H1 (cell line): Measurements from ENCODE around the gene SOAT2. TPM values are rescaled to one million over a fixed set of nuclear protein-coding genes. Genes with fewer than 3 reads are reported as not detected.

ENCODE experiments used
- CTCF ChIA-PET: fragments of 300-600 bp; sonication (Branson Sonifier 250); formaldehyde crosslinking; loops from one replicate; lab custom pipeline; 2021; ENCODE audit not compliant: partially characterized antibody; lab: Charles Lee
- POLR2A ChIA-PET: fragments of 300-600 bp; sonication (Branson Sonifier 250); formaldehyde crosslinking; loops from one replicate; lab custom pipeline; 2021; ENCODE audit warnings: inconsistent platforms; ENCODE audit not compliant: partially characterized antibody; lab: Charles Lee
- DNase-seq, 2 experiments: peaks; one replicate each; pipeline versions ENCODE4 v3.0.0 to v3.0.0-alpha.2; 2010 to 2022; ENCODE audit warnings: low spot score in 2 of 2, low read depth in 1 of 2, mixed read lengths in 1 of 2
- FAIRE-seq: peaks from 2 replicates; lab custom pipeline; 2011; peaks lifted over from hg19 to GRCh38; lab: Jason Lieb, UNC
- H2AFZ ChIP-seq: 2 replicates; pipeline ENCODE4 v1.8.1; 2012; ENCODE audit warnings: low read length, inconsistent platforms
- H2AK5ac ChIP-seq: 2 replicates; pipeline ENCODE4 v1.6.1; 2013; ENCODE audit warnings: low read depth, low read length
- H2BK120ac ChIP-seq: replicated peaks from 2 replicates; pipeline ENCODE3; 2013; ENCODE audit warnings: low read depth, low read length, inconsistent platforms
- H2BK12ac ChIP-seq: 2 replicates; pipeline ENCODE4 v1.6.1; 2013; ENCODE audit warnings: low read depth, low read length
- H2BK15ac ChIP-seq: 2 replicates; pipeline ENCODE4 v1.6.1; 2013; ENCODE audit warnings: low read length
- H2BK20ac ChIP-seq: 2 replicates; pipeline ENCODE4 v1.6.1; 2013; ENCODE audit warnings: low read length
- H2BK5ac ChIP-seq: 2 replicates; pipeline ENCODE4 v1.6.1; 2013; ENCODE audit warnings: low read depth, low read length
- H3K14ac ChIP-seq: 2 replicates; pipeline ENCODE4 v1.6.1; 2013; ENCODE audit warnings: inconsistent platforms; ENCODE audit not compliant: insufficient read length
- H3K18ac ChIP-seq: 2 replicates; pipeline ENCODE4 v1.6.1; 2013; ENCODE audit warnings: low read length; ENCODE audit errors: extremely low read depth
- H3K23ac ChIP-seq: 2 replicates; pipeline ENCODE4 v1.6.1; 2013; ENCODE audit warnings: inconsistent platforms; ENCODE audit not compliant: insufficient read length
- H3K23me2 ChIP-seq: 2 replicates; pipeline ENCODE4 v1.6.1; 2013; ENCODE audit warnings: low read depth, low read length
- H3K27ac ChIP-seq: 2 replicates; pipeline ENCODE4 v1.6.1; 2011; ENCODE audit warnings: low read depth, low read length, inconsistent platforms
- H3K27me3 ChIP-seq, 4 experiments: replicated peaks in 1 of 4; 1 replicate in 1 of 4; 2 replicates in 3 of 4; pipeline versions ENCODE4 v1.6.1 to v1.8.1; 2011 to 2013; ENCODE audit warnings: low read length in 3 of 4, mild to moderate bottlenecking in 3 of 4, inconsistent platforms in 2 of 4, mixed read lengths in 2 of 4, moderate library complexity in 1 of 4; ENCODE audit not compliant: control insufficient read depth in 3 of 4, insufficient read depth in 3 of 4; ENCODE audit errors: extremely low read depth in 1 of 4
- H3K36me3 ChIP-seq, 4 experiments: 2 replicates each; pipeline versions ENCODE4 v1.6.1 to v1.8.1; 2011 to 2013; ENCODE audit warnings: mild to moderate bottlenecking in 4 of 4, low read length in 3 of 4, moderate library complexity in 2 of 4, control low read depth in 1 of 4, inconsistent platforms in 1 of 4; ENCODE audit not compliant: insufficient read depth in 4 of 4, control insufficient read depth in 2 of 4
- H3K4ac ChIP-seq: replicated peaks from 2 replicates; pipeline ENCODE3; 2013; ENCODE audit warnings: low read length, low read depth, mixed read lengths, inconsistent platforms; ENCODE audit not compliant: insufficient read length
- H3K4me1 ChIP-seq, 4 experiments: replicated peaks in 1 of 4; 1 replicate in 1 of 4; 2 replicates in 3 of 4; pipeline versions ENCODE4 v1.6.1 to v1.8.1; 2011 to 2013; ENCODE audit warnings: low read length in 3 of 4, inconsistent platforms in 2 of 4, mixed read lengths in 1 of 4; ENCODE audit not compliant: insufficient read depth in 4 of 4, control insufficient read depth in 3 of 4
- H3K4me2 ChIP-seq, 2 experiments: 2 replicates each; pipeline versions ENCODE4 v1.6.1 to v1.8.1; 2011 to 2013; ENCODE audit warnings: low read depth in 2 of 2, low read length in 2 of 2, control low read depth in 1 of 2, inconsistent platforms in 1 of 2, mild to moderate bottlenecking in 1 of 2; ENCODE audit not compliant: insufficient read depth in 1 of 2
- H3K4me3 ChIP-seq, 4 experiments: fragments of 200-600, 300-600 bp in 1 of 4; sonication (generic), shearing (Covaris generic), sonication (Bioruptor Twin) in 1 of 4; 2 replicates each; pipeline versions ENCODE4 v1.5.1 to v1.8.1; 2011 to 2016; ENCODE audit warnings: low read length in 4 of 4, low read depth in 3 of 4, control low read depth in 2 of 4, inconsistent platforms in 2 of 4, mild to moderate bottlenecking in 2 of 4, mixed read lengths in 1 of 4, moderate library complexity in 1 of 4; ENCODE audit not compliant: insufficient read depth in 2 of 4; ENCODE audit errors: extremely low read depth in 1 of 4
- H3K56ac ChIP-seq: replicated peaks from 2 replicates; pipeline ENCODE3; 2013; ENCODE audit warnings: low read depth, mild to moderate bottlenecking, mixed read lengths, low read length, inconsistent platforms; ENCODE audit not compliant: insufficient read length
- H3K79me1 ChIP-seq: 2 replicates; pipeline ENCODE4 v1.6.1; 2013; ENCODE audit warnings: low read depth, low read length, control low read depth
- H3K79me2 ChIP-seq, 2 experiments: 2 replicates each; pipeline versions ENCODE4 v1.6.1 to v1.8.1; 2012 to 2013; ENCODE audit warnings: low read length in 2 of 2, mild to moderate bottlenecking in 2 of 2, inconsistent platforms in 1 of 2; ENCODE audit not compliant: insufficient read depth in 2 of 2, control insufficient read depth in 1 of 2
- H3K9ac ChIP-seq, 4 experiments: replicated peaks in 1 of 4; 1 replicate in 1 of 4; 2 replicates in 3 of 4; pipeline versions ENCODE4 v1.6.1 to v1.8.1; 2011 to 2013; ENCODE audit warnings: low read depth in 3 of 4, low read length in 3 of 4, control low read depth in 2 of 4, mild to moderate bottlenecking in 2 of 4, moderate library complexity in 2 of 4, inconsistent platforms in 1 of 4; ENCODE audit errors: extremely low read depth in 1 of 4
- H3K9me3 ChIP-seq, 2 experiments: 2 replicates each; pipeline versions ENCODE4 v1.6.1 to v1.8.1; 2012 to 2013; ENCODE audit warnings: mild to moderate bottlenecking in 2 of 2, moderate library complexity in 2 of 2, control low read depth in 1 of 2, inconsistent platforms in 1 of 2, low read depth in 1 of 2, low read length in 1 of 2, mixed read lengths in 1 of 2; ENCODE audit not compliant: insufficient read depth in 2 of 2
- H4K20me1 ChIP-seq, 2 experiments: replicated peaks in 1 of 2; 2 replicates each; pipeline versions ENCODE3 to v1.8.1; 2011 to 2013; ENCODE audit warnings: inconsistent platforms in 2 of 2, low read length in 2 of 2, mild to moderate bottlenecking in 1 of 2; ENCODE audit not compliant: insufficient read depth in 2 of 2, control insufficient read depth in 1 of 2
- H4K5ac ChIP-seq: 2 replicates; pipeline ENCODE4 v1.6.1; 2013; ENCODE audit warnings: low read length, low read depth, mixed read lengths, inconsistent platforms; ENCODE audit not compliant: insufficient read length
- H4K8ac ChIP-seq: 2 replicates; pipeline ENCODE4 v1.8.0; 2013; ENCODE audit warnings: mild to moderate bottlenecking, moderate library complexity, low read length, inconsistent platforms; ENCODE audit not compliant: insufficient read depth; ENCODE audit errors: extremely low read depth
- H4K91ac ChIP-seq: replicated peaks from 2 replicates; pipeline ENCODE3; 2013; ENCODE audit warnings: low read length, mixed read lengths, inconsistent platforms; ENCODE audit not compliant: insufficient read length
- BCL11A ChIP-seq, 2 experiments: IDR thresholded peaks; one replicate each; pipeline ENCODE4 v1.6.1; 2011; ENCODE audit warnings: low read depth in 2 of 2, low read length in 2 of 2, mild to moderate bottlenecking in 2 of 2
- RAD21 ChIP-seq, 2 experiments: IDR thresholded peaks in 1 of 2; conservative IDR thresholded peaks in 1 of 2; 2 replicates each; pipeline ENCODE4 v1.6.1; 2011; ENCODE audit warnings: low read depth in 2 of 2, low read length in 2 of 2, improper control_type of control experiment in 1 of 2, inconsistent platforms in 1 of 2, mild to moderate bottlenecking in 1 of 2, moderate library complexity in 1 of 2
- RFX5 ChIP-seq: IDR thresholded peaks from 2 replicates; pipeline ENCODE4 v1.6.1; 2011; ENCODE audit warnings: low read depth, low read length, improper control_type of control experiment, borderline replicate concordance
- YY1 ChIP-seq: IDR thresholded peaks from 2 replicates; pipeline ENCODE4 v1.6.1; 2011; ENCODE audit warnings: low read depth, mild to moderate bottlenecking, low read length
- WGBS, 2 experiments: shearing (Covaris generic) in 1 of 2; methylation state at CpG; one replicate each; pipeline versions ENCODE4 v1.1.6 to v1.1.7; 2013 to 2015; ENCODE audit warnings: low lambda C conversion rate in 2 of 2, mixed read lengths in 2 of 2, inconsistent platforms in 1 of 2, low coverage in 1 of 2, missing lambda C conversion rate in 1 of 2; ENCODE audit not compliant: insufficient replicate concordance in 2 of 2, insufficient coverage in 1 of 2, insufficient read length in 1 of 2; ENCODE audit errors: extremely low coverage in 1 of 2, missing lambda C conversion rate in 1 of 2; 5-methylcytosine and 5-hydroxymethylcytosine counted together
- polyA plus RNA-seq, 7 experiments: library from polyadenylated mRNA; depleted of rRNA in 3 of 7; stranded (reverse) in 5 of 7; unstranded in 2 of 7; fragments of >200 nt in 5 of 7; fragments of 200-250 nt in 2 of 7; gene quantifications; 1 replicate in 5 of 7; 2 replicates in 1 of 7; 4 replicates in 1 of 7; pipeline versions ENCODE4 v1.2.1 to v1.2.3, GENCODE V29; 2011 to 2013; ENCODE audit warnings: missing spikeins in 2 of 7, mixed read lengths in 2 of 7
- total RNA-seq: library from RNA; stranded (reverse); fragmentation: NEBNext Ultra II Directional; extraction: Animal tissue kit (Norgen Biotek cat#: 25700); gene quantifications from 2 replicates; pipeline ENCODE4 v1.2.1, GENCODE V29; 2021
- TF ChIP-seq, protein P1 (sequence below), 3 experiments: IDR thresholded peaks; 1 replicate in 2 of 3; 2 replicates in 1 of 3; pipeline versions ENCODE4 v1.5.1 to v1.6.1; 2011; ENCODE audit warnings: low read length in 3 of 3, mild to moderate bottlenecking in 3 of 3, inconsistent platforms in 2 of 3, low read depth in 1 of 3, moderate library complexity in 1 of 3; ENCODE audit not compliant: insufficient read depth in 1 of 3; ENCODE audit errors: control extremely low read depth in 1 of 3

Gene SOAT2
- total and polyA plus RNA-seq, 2 of the 8 experiments (the other 6 are each of a cell fraction or from before 2014, with no cell fraction given), result 0.08 TPM; not detected in 1

DNA sequence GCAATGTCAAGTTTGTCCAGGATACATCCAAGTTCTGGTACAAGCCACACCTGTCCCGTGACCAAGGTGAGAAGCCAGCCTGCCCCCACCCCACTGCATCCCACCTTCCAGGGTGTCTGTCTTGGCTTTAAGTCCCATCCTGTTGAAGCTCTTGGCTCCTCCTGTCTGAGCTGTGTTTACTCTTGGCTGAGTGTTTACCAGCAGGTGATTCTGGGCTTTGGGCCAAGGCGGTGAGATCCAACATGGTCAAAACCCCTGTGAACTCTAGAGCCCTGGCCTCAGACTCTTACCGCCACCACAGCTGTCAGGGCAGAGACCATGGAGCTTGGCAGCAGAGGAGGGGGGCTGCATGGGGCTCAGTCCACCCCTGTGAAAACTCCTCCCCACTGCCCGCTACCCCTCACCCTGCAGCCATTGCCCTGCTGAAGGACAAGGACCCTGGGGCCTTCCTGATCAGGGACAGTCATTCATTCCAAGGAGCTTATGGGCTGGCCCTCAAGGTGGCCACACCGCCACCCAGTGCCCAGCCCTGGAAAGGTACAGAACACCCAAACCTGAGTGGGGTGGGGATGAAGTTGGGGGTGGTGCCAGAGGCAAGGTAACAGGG, 41.8 kb upstream of the SOAT2 start:
- POLR2A ChIA-PET, result interaction anchor here (0.9 to 5.9 kb wide), 10 partner anchors 8 to 245 kb away, joined by 3 to 26 read pairs (median 4); partner anchors contain the start of genes RARG and TNS2
- Histone ChIP-seq H4K20me1 (peaks cover 0 to 2% of the 10 kb centered on the region in 2 experiments), H2BK15ac (no peak overlapping the region), H2AK5ac (no peak overlapping the region), H2BK120ac (no peak overlapping the region), H3K27ac (no peak overlapping the region), H2BK5ac (no peak overlapping the region), H3K56ac (no peak overlapping the region), H2BK12ac (no peak overlapping the region), H4K91ac (no peak overlapping the region), H3K4ac (no peak overlapping the region), H3K9ac (no peak overlapping the region), H3K79me2 (no peaks in the 10 kb centered on the region), H3K4me2 (no peak overlapping the region), H3K4me3 (no peak overlapping the region), H3K27me3 (peaks cover 0 to 9% (median 4%) of the 10 kb centered on the region in 4 experiments; a peak in 4 of 7 replicates), H3K23ac (no peak overlapping the region), H2BK20ac (no peak overlapping the region), H3K14ac (no peak overlapping the region), H3K9me3 (no peaks in the 10 kb centered on the region), H4K5ac (no peak overlapping the region)
- FAIRE-seq, result no peak
- 78% methylated on average over 5 of the region's 5 CpGs; no CpG with 5 or more reads in 1 of the 2 experiments for WGBS, 2 experiments
- DNase-seq, result no peak
- TF ChIP-seq RFX5 (no peak), RAD21 (IDR thresholded peaks at IDR 0.05 in 1 of 2, conservative IDR thresholded peaks at IDR 0.05 in 1 of 2; ENCODE audit: low read depth in 2 of 2, low read length in 2 of 2) (peak; percentile 43 to 59), BCL11A (IDR thresholded peaks at IDR 0.05; ENCODE audit: low read depth in 2 of 2, low read length in 2 of 2) (no peak), YY1 (0 out of 2 replicates have a peak, but pooled peaks have one; percentile 26)
- TF ChIP-seq, protein P1, sequence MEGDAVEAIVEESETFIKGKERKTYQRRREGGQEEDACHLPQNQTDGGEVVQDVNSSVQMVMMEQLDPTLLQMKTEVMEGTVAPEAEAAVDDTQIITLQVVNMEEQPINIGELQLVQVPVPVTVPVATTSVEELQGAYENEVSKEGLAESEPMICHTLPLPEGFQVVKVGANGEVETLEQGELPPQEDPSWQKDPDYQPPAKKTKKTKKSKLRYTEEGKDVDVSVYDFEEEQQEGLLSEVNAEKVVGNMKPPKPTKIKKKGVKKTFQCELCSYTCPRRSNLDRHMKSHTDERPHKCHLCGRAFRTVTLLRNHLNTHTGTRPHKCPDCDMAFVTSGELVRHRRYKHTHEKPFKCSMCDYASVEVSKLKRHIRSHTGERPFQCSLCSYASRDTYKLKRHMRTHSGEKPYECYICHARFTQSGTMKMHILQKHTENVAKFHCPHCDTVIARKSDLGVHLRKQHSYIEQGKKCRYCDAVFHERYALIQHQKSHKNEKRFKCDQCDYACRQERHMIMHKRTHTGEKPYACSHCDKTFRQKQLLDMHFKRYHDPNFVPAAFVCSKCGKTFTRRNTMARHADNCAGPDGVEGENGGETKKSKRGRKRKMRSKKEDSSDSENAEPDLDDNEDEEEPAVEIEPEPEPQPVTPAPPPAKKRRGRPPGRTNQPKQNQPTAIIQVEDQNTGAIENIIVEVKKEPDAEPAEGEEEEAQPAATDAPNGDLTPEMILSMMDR (IDR thresholded peaks at IDR 0.05; ENCODE audit: control extremely low read depth in 1 of 3, insufficient read depth in 1 of 3, low read depth in 1 of 3, low read length in 3 of 3), result peak in 2 of 3 experiments; percentile 67 to 69; a peak in 3 of 4 replicates
- TF ChIP-seq, all 59 proteins: peak for 3
- CTCF ChIA-PET, result interaction anchor here (0.6 to 22.4 kb wide), 20 partner anchors 8 to 803 kb away, joined by 3 to 531 read pairs (median 4); partner anchors contain the start of genes ESPL1, IGFBP6, SOAT2 and SPRYD3
- H3K36me3 ChIP-seq, result no peaks in the 10 kb centered on the region
- no peak overlapping the region for H3K18ac ChIP-seq
- peak overlapping the region; percentile 20; the same call in 1 of the 2 replicates for H4K8ac ChIP-seq
- H2AFZ ChIP-seq, result no peak overlapping the region
- peaks cover 0 to 7% (median 0%) of the 10 kb centered on the region in 4 experiments; a peak in 2 of 7 replicates for H3K4me1 ChIP-seq
- no peaks in the 10 kb centered on the region for H3K79me1 ChIP-seq
- H3K23me2 ChIP-seq, result no peaks in the 10 kb centered on the region
